SK-N-SH (cell line): Measurements from ENCODE around the gene IL4.

ENCODE experiments used
- CHD2 ChIP-seq: fragments of 150-350 bp; IDR thresholded peaks from 2 replicates; pipeline ENCODE4 v1.6.1; 2018; ENCODE audit warnings: low read length; ENCODE audit not compliant: partially characterized antibody
- CTCF ChIP-seq: fragments of 200-600 bp; sonication (generic); IDR thresholded peaks from 2 replicates; pipeline ENCODE4 v1.6.1; 2017; ENCODE audit warnings: antibody characterized with exemption, mild to moderate bottlenecking, moderate library complexity
- GATA2 ChIP-seq: sonication (generic); formaldehyde crosslinking; IDR thresholded peaks from 2 replicates; pipeline ENCODE4 v1.5.0; 2020; ENCODE audit warnings: mild to moderate bottlenecking, missing genetic modification reagents
- JUND ChIP-seq: IDR thresholded peaks from 2 replicates; pipeline ENCODE4 v1.4.0; 2012
- MAX ChIP-seq: IDR thresholded peaks from 2 replicates; pipeline ENCODE4 v1.4.0; 2012; ENCODE audit warnings: low read depth
- POLR2AphosphoS5 ChIP-seq: IDR thresholded peaks from 2 replicates; pipeline ENCODE4 v1.6.1; 2012; ENCODE audit warnings: low read depth, low read length
- REST ChIP-seq: IDR thresholded peaks from 2 replicates; pipeline ENCODE4 v1.6.1; 2012; ENCODE audit warnings: mild to moderate bottlenecking, low read depth, low read length, moderate library complexity
- RFX5 ChIP-seq: IDR thresholded peaks from 2 replicates; pipeline ENCODE4 v1.6.1; 2012; ENCODE audit warnings: mild to moderate bottlenecking, improper control_type of control experiment, low read length
- SMC3 ChIP-seq: IDR thresholded peaks from 2 replicates; pipeline ENCODE4 v1.6.1; 2012; ENCODE audit warnings: low read depth, low read length, improper control_type of control experiment
- TAF1 ChIP-seq: IDR thresholded peaks from 2 replicates; pipeline ENCODE4 v1.6.1; 2012; ENCODE audit warnings: low read depth, mild to moderate bottlenecking, low read length, moderate library complexity, borderline replicate concordance
- USF1 ChIP-seq: IDR thresholded peaks from 2 replicates; pipeline ENCODE4 v1.4.0; 2012; ENCODE audit warnings: low read depth, borderline replicate concordance
- YY1 ChIP-seq: IDR thresholded peaks from 2 replicates; pipeline ENCODE4 v1.4.0; 2012; ENCODE audit warnings: low read depth, mild to moderate bottlenecking

GRCh38 chr5:132677682-132678400 lies 4.1 kb downstream of the IL4 start:
- TF ChIP-seq CTCF (no peak), REST (no peak), USF1 (no peak), MAX (no peak), TAF1 (no peak), YY1 (no peak), JUND (no peak), POLR2AphosphoS5 (no peak), RFX5 (no peak), CHD2 (no peak), SMC3 (no peak), GATA2 (CRISPR knock-in tag) (no peak)
